Fibroblast of the aortic adventitia (primary cell): ENCODE measurements around the gene TEAD2. TPM values are rescaled to one million over a fixed set of nuclear protein-coding genes. Genes with fewer than 3 reads are reported as not detected.

Source experiments
- DNase-seq: peaks from one replicate; pipeline ENCODE4 v3.0.0-alpha.2; 2010; ENCODE audit warnings: low read depth
- H3K4me3 ChIP-seq: 2 replicates; pipeline ENCODE4 v1.5.1; 2011; ENCODE audit warnings: low read depth, mild to moderate bottlenecking, control low read depth, low read length, moderate library complexity
- CTCF ChIP-seq: IDR thresholded peaks from 2 replicates; pipeline ENCODE4 v1.5.1; 2011; ENCODE audit warnings: mild to moderate bottlenecking, low read length, control low read depth, inconsistent platforms; ENCODE audit not compliant: insufficient read depth
- total RNA-seq: library from RNA; depleted of rRNA; stranded (reverse); fragments of >200 nt; gene quantifications from 2 replicates; pipeline ENCODE4 v1.2.3, GENCODE V29; 2012; ENCODE audit warnings: low replicate concordance

TEAD2 gene
- total RNA-seq, 1 donor, result 19.2 TPM

GRCh38 chr19:49359851-49360820 lies 2.1 kb downstream of the TEAD2 start:
- no peak for TF ChIP-seq CTCF
- H3K4me3 ChIP-seq, result no peak overlapping the region
- DNase-seq, result no peak

- no peak for DNase-seq
- TF ChIP-seq CTCF, result no peak
- no peak overlapping the region for H3K4me3 ChIP-seq
These were observed 5.0 kb downstream of the TEAD2 start for GRCh38 chr19:49357186-49357585.

GRCh38 chr19:49356382-49356781 lies 5.8 kb downstream of the TEAD2 start:
- DNase-seq, result no peak
- TF ChIP-seq CTCF, result no peak
- no peak overlapping the region for H3K4me3 ChIP-seq

- H3K4me3 ChIP-seq, result no peak overlapping the region
- no peak for DNase-seq
- TF ChIP-seq CTCF, result no peak
These were observed 6.3 kb downstream of the TEAD2 start for GRCh38 chr19:49355909-49356353.

GRCh38 chr19:49349567-49349966 lies 12.6 kb downstream of the TEAD2 start:
- no peak for TF ChIP-seq CTCF
- no peak for DNase-seq
- no peak overlapping the region for H3K4me3 ChIP-seq

GRCh38 chr19:49348305-49349189 lies 13.7 kb downstream of the TEAD2 start:
- TF ChIP-seq CTCF, result no peak
- no peak for DNase-seq
- no peak overlapping the region for H3K4me3 ChIP-seq
